Brain pericyte (primary cell): ENCODE measurements around the gene CUX1.

Experiments
- DNase-seq: peaks from one replicate; pipeline ENCODE4 v3.0.0-alpha.2; 2012; ENCODE audit warnings: low read depth, low spot score

Gene CUX1

GRCh38 chr7:102283477-102284189, 466.2 kb downstream of the CUX1 start:
- no peak for DNase-seq

DNA sequence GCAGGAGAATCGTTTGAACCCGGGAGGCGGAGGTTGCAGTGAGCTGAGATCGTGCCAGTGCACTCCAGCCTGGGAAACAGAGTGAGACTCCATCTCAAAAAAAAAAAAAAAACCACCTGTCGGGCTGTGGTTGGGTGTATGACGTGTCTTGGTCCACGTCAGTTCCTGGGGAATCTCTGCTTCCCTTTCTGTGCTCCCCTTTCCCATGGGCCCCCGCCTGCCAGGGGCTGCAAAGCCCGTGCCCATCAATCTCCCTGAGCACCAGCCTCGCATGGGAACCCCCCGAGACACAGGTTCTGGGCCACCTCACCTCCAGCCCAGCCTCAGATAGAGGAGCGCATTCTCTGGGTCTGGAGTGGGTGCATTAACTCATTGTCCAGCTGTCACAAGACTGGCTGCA, 467.0 kb downstream of the CUX1 start:
- DNase-seq = no peak

- DNase-seq = no peak
These were observed 467.6 kb downstream of the CUX1 start for GRCh38 chr7:102284891-102285539.

GRCh38 chr7:102285540-102286236, 468.3 kb downstream of the CUX1 start:
- DNase-seq = no peak

- DNase-seq = no peak
These were observed 469.0 kb downstream of the CUX1 start, which contains the start of gene SH2B2 for GRCh38 chr7:102286237-102287110. SH2B2 (plus strand) TSS chr7:102286868; CDS start chr7:102300551, 13,683 bp downstream.

- DNase-seq = no peak
These were observed 469.9 kb downstream of the CUX1 start for GRCh38 chr7:102287111-102287980.

DNA sequence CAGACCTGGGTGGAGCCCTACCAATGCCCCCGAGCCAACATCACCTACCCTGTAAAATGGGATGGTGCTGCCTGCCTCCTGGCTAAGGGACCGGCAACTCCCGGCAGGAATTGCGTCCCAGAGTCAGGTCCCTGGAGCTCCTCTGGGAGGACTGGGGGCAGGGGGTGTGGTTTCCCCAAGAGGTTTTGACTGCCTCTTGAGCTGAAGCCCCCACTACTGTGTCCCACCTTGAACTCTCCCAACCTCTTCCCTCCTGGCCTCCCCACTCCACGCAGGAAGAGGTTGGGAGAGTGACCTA, 470.5 kb downstream of the CUX1 start:
- no peak for DNase-seq

GRCh38 chr7:102288285-102288930, 471.0 kb downstream of the CUX1 start:
- no peak for DNase-seq

DNA sequence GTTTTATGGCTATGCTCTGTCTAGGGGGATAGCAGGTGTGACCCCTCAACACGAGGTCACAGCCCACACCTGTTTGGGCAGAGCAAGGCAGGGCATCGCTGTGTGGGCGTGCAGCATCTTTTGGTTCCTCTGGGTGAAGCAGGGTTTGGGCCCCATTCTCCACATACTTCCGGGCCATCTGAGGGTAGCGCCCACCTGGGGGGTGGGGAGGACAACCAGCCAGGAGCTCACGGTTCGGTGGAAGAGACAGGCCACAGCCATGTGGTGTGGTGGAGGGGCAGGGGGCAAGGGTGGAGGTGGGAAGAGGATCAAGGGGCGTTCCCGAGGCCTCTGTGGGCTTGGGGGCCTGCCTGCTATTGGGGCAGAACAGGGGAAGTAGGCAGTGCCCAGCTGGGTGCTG, 471.6 kb downstream of the CUX1 start:
- DNase-seq = no peak

DNA sequence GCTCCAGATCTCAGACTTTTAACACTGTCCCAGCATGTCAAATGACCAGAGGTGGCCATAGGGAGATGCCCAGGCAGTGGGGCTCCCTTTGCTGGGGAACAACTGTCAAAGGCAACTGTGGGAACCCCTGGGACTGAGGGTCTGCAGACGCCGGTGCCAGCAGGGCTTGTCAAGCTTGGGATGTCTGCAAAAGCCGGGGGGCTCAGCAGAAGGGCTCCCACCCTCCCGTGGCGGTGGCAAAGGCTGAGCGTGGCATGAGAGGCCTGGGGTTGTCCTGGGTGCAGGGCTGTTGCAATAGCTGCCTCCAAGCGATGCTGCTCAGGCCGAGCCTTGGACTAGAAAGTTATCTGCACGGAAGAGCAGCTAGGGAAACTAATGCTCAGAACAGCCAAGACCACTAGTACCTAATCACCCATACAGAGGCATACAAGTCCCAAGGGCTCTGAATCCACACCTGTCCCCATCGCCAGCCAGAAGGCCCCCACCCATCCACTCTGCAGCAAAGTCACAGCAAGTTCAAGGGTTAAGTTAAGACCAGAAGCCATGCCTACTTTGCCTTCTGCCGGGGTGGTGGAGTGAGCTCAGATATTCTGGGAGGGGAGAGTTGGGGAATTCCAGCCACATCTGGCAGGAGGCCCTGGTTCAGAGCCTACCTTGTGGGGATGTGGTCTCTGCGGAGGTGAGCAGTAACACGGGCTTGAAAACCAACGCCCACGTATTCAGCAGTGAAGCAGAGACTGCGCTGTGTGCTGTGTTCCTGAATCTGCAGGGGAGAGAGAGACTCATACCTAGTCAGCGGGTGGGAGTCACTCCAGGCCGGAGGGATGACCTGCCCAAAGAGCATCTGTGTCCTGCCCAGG, 473.9 kb downstream of the CUX1 start:
- DNase-seq = no peak

DNA sequence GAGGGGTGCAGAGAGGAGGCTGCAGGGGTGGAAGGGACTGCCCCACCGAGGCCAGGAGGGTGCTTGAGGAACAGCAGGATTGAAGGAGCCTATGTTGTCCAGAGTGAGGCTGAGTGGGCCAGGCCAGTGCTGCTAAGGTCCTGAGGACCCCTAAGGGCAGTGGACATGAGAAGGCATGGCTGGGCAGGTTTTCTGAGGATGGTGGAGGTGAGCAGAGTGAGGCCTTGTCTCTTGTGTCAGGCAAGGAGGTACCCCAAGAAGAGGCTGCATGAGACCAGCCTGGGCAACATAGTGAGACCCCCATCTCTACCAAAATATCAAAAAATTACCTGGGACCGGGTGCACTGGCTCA, 474.5 kb downstream of the CUX1 start:
- no peak for DNase-seq

GRCh38 chr7:102292813-102293798, 475.7 kb downstream of the CUX1 start:
- DNase-seq = no peak

GRCh38 chr7:102294589-102294988, 477.2 kb downstream of the CUX1 start:
- DNase-seq = no peak

DNA sequence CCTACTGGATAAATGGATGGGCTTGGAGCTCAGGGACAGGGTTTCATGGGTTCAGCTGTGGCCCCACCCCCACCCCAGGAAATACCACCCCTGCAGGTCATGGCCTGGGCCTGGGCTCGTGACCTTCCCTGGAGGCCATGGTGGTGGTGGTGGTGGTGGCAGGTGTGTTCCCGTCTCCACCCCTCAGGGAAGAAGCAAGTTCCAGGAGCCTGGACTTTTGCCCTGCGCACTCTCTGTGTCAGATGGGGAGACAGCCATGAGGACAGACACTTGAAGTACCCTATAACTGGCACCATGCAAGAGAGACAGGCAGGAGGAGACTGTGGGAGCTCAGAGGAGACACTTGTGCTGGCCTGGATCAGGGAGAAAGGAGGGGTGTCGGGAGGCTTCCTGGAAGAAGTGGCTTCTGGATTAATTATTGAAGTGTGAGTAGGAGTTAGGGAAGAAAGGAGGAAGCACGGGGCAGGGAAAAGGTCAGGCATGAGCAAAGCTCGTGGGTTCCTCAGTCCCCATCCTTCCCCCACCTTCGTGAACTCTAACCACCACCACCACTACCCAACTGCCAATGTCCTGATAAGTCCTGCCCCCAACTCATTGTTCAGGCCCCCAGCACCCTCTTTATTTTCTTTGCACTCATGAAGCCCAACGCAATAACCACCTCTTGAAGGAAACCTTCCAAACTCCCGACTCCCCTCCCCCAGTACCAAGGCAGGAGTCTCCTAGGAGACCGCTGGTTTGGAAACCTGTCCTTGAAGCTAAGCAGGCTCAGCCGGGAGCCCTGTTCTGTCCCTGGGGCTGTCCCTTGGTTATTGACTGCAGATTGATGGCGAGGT, 478.1 kb downstream of the CUX1 start:
- DNase-seq = no peak

GRCh38 chr7:102296179-102296438, 478.7 kb downstream of the CUX1 start:
- no peak for DNase-seq

- no peak for DNase-seq
These were observed 479.1 kb downstream of the CUX1 start for GRCh38 chr7:102296514-102296913.

- DNase-seq = no peak
These were observed 480.2 kb downstream of the CUX1 start for GRCh38 chr7:102297487-102298218.
